Endothelial cell of umbilical vein (primary cell): ENCODE results near the gene DMBT1.

Experiments used
- CTCF ChIP-seq, 2 donors: IDR thresholded peaks; 1 replicate in 1 of 2; 2 replicates in 1 of 2; pipeline ENCODE4 v1.5.1; 2011; ENCODE audit warnings: low read length in 2 of 2, mild to moderate bottlenecking in 2 of 2, moderate library complexity in 2 of 2, control low read depth in 1 of 2, inconsistent platforms in 1 of 2, low read depth in 1 of 2; ENCODE audit not compliant: insufficient read depth in 1 of 2; ENCODE audit errors: extremely low read depth in 1 of 2
- EZH2 ChIP-seq: IDR thresholded peaks from 2 replicates; pipeline ENCODE4 v1.6.1; 2012; ENCODE audit warnings: borderline replicate concordance, low read depth, mild to moderate bottlenecking, moderate library complexity, low read length, inconsistent platforms; ENCODE audit not compliant: severe bottlenecking

- TF ChIP-seq CTCF (IDR thresholded peaks at IDR 0.05; ENCODE audit: extremely low read depth in 1 of 2, insufficient read depth in 1 of 2, low read depth in 1 of 2, low read length in 2 of 2) (no peak), EZH2 (no peak)
Measured at GRCh38 chr10:122553341-122553740, 7.2 kb upstream of the DMBT1 start.
